Measurements from ENCODE around the gene RAB31.

RAB31 gene

GRCh38 chr18:9867071-9867594, 159.0 kb downstream of the RAB31 start:
- Histone ChIP-seq H3K27me3 (ENCODE audit: insufficient read depth, low read depth, severe bottlenecking) (no peaks in the 10 kb centered on the region), H3K4me3 (ENCODE audit: low read depth, low read length) (no peak overlapping the region), H3K9me3 (ENCODE audit: severe bottlenecking) (peaks cover 2% of the 10 kb centered on the region), H3K36me3 (no peaks in the 10 kb centered on the region), H3K27ac (no peak overlapping the region)
- no peak for DNase-seq
- TF ChIP-seq CTCF (IDR thresholded peaks at IDR 0.05; ENCODE audit: low read depth, low read length) = no peak

GRCh38 chr18:9868857-9869714, 161.0 kb downstream of the RAB31 start:
- DNase-seq = no peak
- H3K27me3 ChIP-seq (ENCODE audit: insufficient read depth, low read depth, severe bottlenecking) = no peaks in the 10 kb centered on the region
- TF ChIP-seq CTCF (IDR thresholded peaks at IDR 0.05; ENCODE audit: low read depth, low read length) = no peak
- no peak overlapping the region for H3K4me3 ChIP-seq (ENCODE audit: low read depth, low read length)
- peaks cover 2% of the 10 kb centered on the region for H3K9me3 ChIP-seq (ENCODE audit: severe bottlenecking)
- no peak overlapping the region for H3K27ac ChIP-seq
- H3K36me3 ChIP-seq = no peaks in the 10 kb centered on the region

- no peaks in the 10 kb centered on the region for H3K9me3 ChIP-seq (ENCODE audit: severe bottlenecking)
- no peak for TF ChIP-seq CTCF (IDR thresholded peaks at IDR 0.05; ENCODE audit: low read depth, low read length)
- no peaks in the 10 kb centered on the region for H3K36me3 ChIP-seq
- no peak overlapping the region for H3K4me3 ChIP-seq (ENCODE audit: low read depth, low read length)
- H3K27ac ChIP-seq = no peak overlapping the region
- no peak for DNase-seq
- no peaks in the 10 kb centered on the region for H3K27me3 ChIP-seq (ENCODE audit: insufficient read depth, low read depth, severe bottlenecking)
These were observed 161.8 kb downstream of the RAB31 start for GRCh38 chr18:9869715-9870430.

- Histone ChIP-seq H3K27ac (no peak overlapping the region), H3K27me3 (ENCODE audit: insufficient read depth, low read depth, severe bottlenecking) (no peaks in the 10 kb centered on the region), H3K9me3 (ENCODE audit: severe bottlenecking) (no peaks in the 10 kb centered on the region), H3K36me3 (no peaks in the 10 kb centered on the region), H3K4me3 (ENCODE audit: low read depth, low read length) (no peak overlapping the region)
- no peak for DNase-seq
- no peak for TF ChIP-seq CTCF (IDR thresholded peaks at IDR 0.05; ENCODE audit: low read depth, low read length)
These were observed 162.4 kb downstream of the RAB31 start for GRCh38 chr18:9870431-9871008.

GRCh38 chr18:9871244-9871746, 163.2 kb downstream of the RAB31 start:
- no peak for TF ChIP-seq CTCF (IDR thresholded peaks at IDR 0.05; ENCODE audit: low read depth, low read length)
- DNase-seq = no peak
- Histone ChIP-seq H3K27ac (no peak overlapping the region), H3K27me3 (ENCODE audit: insufficient read depth, low read depth, severe bottlenecking) (no peaks in the 10 kb centered on the region), H3K36me3 (no peaks in the 10 kb centered on the region), H3K9me3 (ENCODE audit: severe bottlenecking) (no peaks in the 10 kb centered on the region), H3K4me3 (ENCODE audit: low read depth, low read length) (no peak overlapping the region)

All from WERI-Rb-1 (cell line).